ENCODE results near the gene KCNG3. TPM values are rescaled to one million over a fixed set of nuclear protein-coding genes. Genes with fewer than 3 reads are reported as not detected.
A peak's percentile ranks its signal among the peaks of the same experiment; 100 is the strongest.

The KCNG3 gene
- total and polyA plus RNA-seq, 2 of the 13 experiments (the other 11 are each of a cell fraction or from before 2014, with no cell fraction given): 2.8 to 4.8 TPM

- TF ChIP-seq CERS6 (CRISPR knock-in tag; IDR thresholded peaks at IDR 0.05) (0 out of 2 replicates have a peak, but pooled peaks have one; percentile 66), ZNF232 (CRISPR knock-in tag; IDR thresholded peaks at IDR 0.05; ENCODE audit: borderline replicate concordance) (0 out of 2 replicates have a peak, but pooled peaks have one; percentile 45), KLF9 (CRISPR knock-in tag; IDR thresholded peaks at IDR 0.05; ENCODE audit: low read depth) (no peak), ARNTL (CRISPR knock-in tag; IDR thresholded peaks at IDR 0.05) (no peak), AHR (CRISPR knock-in tag; IDR thresholded peaks at IDR 0.05) (peak; percentile 85; the same call in 1 of the 2 replicates), REPIN1 (CRISPR knock-in tag; IDR thresholded peaks at IDR 0.05; ENCODE audit: borderline replicate concordance, low read depth) (no peak), EHMT2 (IDR thresholded peaks at IDR 0.05; ENCODE audit: borderline replicate concordance, low read depth, low read length) (no peak), TIGD3 (CRISPR knock-in tag; IDR thresholded peaks at IDR 0.05; ENCODE audit: borderline replicate concordance) (no peak), SP5 (CRISPR knock-in tag; IDR thresholded peaks at IDR 0.05; ENCODE audit: borderline replicate concordance, low read depth) (0 out of 2 replicates have a peak, but pooled peaks have one; percentile 31), ISL2 (CRISPR knock-in tag; IDR thresholded peaks at IDR 0.05) (no peak), ZNF432 (CRISPR knock-in tag; IDR thresholded peaks at IDR 0.05; ENCODE audit: borderline replicate concordance) (no peak), ZNF761 (CRISPR knock-in tag; conservative IDR thresholded peaks at IDR 0.05) (no peak), ZNF563 (CRISPR knock-in tag; IDR thresholded peaks at IDR 0.05) (peak; percentile 81; the same call in 1 of the 2 replicates), ZNF318 (CRISPR knock-in tag; IDR thresholded peaks at IDR 0.05) (no peak), GABPB1 (CRISPR knock-in tag; IDR thresholded peaks at IDR 0.05) (peak; percentile 60; the same call in 1 of the 2 replicates), MAFG (CRISPR knock-in tag; IDR thresholded peaks at IDR 0.05) (no peak), ETS1 (CRISPR knock-in tag; IDR thresholded peaks at IDR 0.05) (no peak), ZNF234 (CRISPR knock-in tag; conservative IDR thresholded peaks at IDR 0.05) (no peak)
Observed at GRCh38 chr2:42492691-42493467, 903 bp downstream of the KCNG3 start (continued).
